ENCODE measurements around the gene KIF5C. TPM values are rescaled to one million over a fixed set of nuclear protein-coding genes. Genes with fewer than 3 reads are reported as not detected.

The KIF5C gene
- total RNA-seq, 4 donors from 2014 or later: 0.51 to 2.8 (median 2.0) TPM

- no peaks in the 10 kb centered on the region for H3K27me3 ChIP-seq
- no peak overlapping the region for H3K27ac ChIP-seq
- no peak for ATAC-seq
- H3K36me3 ChIP-seq: no peaks in the 10 kb centered on the region
- in situ Hi-C loops (cut with MboI; ENCODE audit: low sequenced_read_pairs in 4 of 4): no loop called here
- H3K4me1 ChIP-seq: no peaks in the 10 kb centered on the region
- no peak overlapping the region for H3K4me3 ChIP-seq
- intact Hi-C loops (cut with DNase I; ENCODE audit: low total_unique reads): no loop called here
- no peaks in the 10 kb centered on the region for H3K9me3 ChIP-seq
- TF ChIP-seq CTCF (IDR thresholded peaks at IDR 0.05 in 4 of 5, conservative IDR thresholded peaks at IDR 0.05 in 1 of 5) (no peak), POLR2A (IDR thresholded peaks at IDR 0.05) (no peak)
- no peak for DNase-seq
These were observed 95.4 kb downstream of the KIF5C start for GRCh38 chr2:148970385-148970784.

GRCh38 chr2:148971547-148971946, 96.5 kb downstream of the KIF5C start:
- Histone ChIP-seq H3K4me1 (no peaks in the 10 kb centered on the region), H3K27ac (no peak overlapping the region), H3K36me3 (no peaks in the 10 kb centered on the region), H3K27me3 (no peaks in the 10 kb centered on the region), H3K4me3 (no peak overlapping the region), H3K9me3 (no peaks in the 10 kb centered on the region)
- ATAC-seq (no peak), DNase-seq (no peak)
- TF ChIP-seq POLR2A (IDR thresholded peaks at IDR 0.05): no peak
- no peak for TF ChIP-seq CTCF (IDR thresholded peaks at IDR 0.05 in 4 of 5, conservative IDR thresholded peaks at IDR 0.05 in 1 of 5)
- in situ Hi-C loops (cut with MboI; ENCODE audit: low sequenced_read_pairs in 4 of 4) (no loop called here), intact Hi-C loops (cut with DNase I; ENCODE audit: low total_unique reads) (no loop called here)

- ATAC-seq: no peak
- Histone ChIP-seq H3K27me3 (no peaks in the 10 kb centered on the region), H3K27ac (no peak overlapping the region), H3K9me3 (no peaks in the 10 kb centered on the region), H3K4me3 (no peak overlapping the region), H3K36me3 (no peaks in the 10 kb centered on the region), H3K4me1 (no peaks in the 10 kb centered on the region)
- TF ChIP-seq POLR2A (IDR thresholded peaks at IDR 0.05) (no peak), CTCF (IDR thresholded peaks at IDR 0.05 in 4 of 5, conservative IDR thresholded peaks at IDR 0.05 in 1 of 5) (no peak)
- no peak for DNase-seq
- in situ Hi-C loops (cut with MboI; ENCODE audit: low sequenced_read_pairs in 4 of 4): no loop called here
- intact Hi-C loops (cut with DNase I; ENCODE audit: low total_unique reads): no loop called here
These were observed 99.1 kb downstream of the KIF5C start for GRCh38 chr2:148974095-148974494.

GRCh38 chr2:148978026-148978685, 103.1 kb downstream of the KIF5C start:
- in situ Hi-C loops (cut with MboI; ENCODE audit: low sequenced_read_pairs in 4 of 4): loop anchor here (25.0 kb wide), 1 partner anchor 1041 kb away; no protein-coding TSS in a partner anchor

More at GRCh38 chr2:148978026-148978685, 103.1 kb downstream of the KIF5C start:
- ATAC-seq: peak in 1 of 2 donors; percentile 36
- DNase-seq: no peak
- Histone ChIP-seq H3K36me3 (no peaks in the 10 kb centered on the region), H3K27ac (no peak overlapping the region), H3K4me1 (no peaks in the 10 kb centered on the region), H3K27me3 (no peaks in the 10 kb centered on the region), H3K4me3 (no peak overlapping the region), H3K9me3 (no peaks in the 10 kb centered on the region)
- TF ChIP-seq POLR2A (IDR thresholded peaks at IDR 0.05) (no peak), CTCF (IDR thresholded peaks at IDR 0.05 in 4 of 5, conservative IDR thresholded peaks at IDR 0.05 in 1 of 5) (no peak)
- intact Hi-C loops (cut with DNase I; ENCODE audit: low total_unique reads): no loop called here

Measured in gastrocnemius medialis (tissue), 4 donors.